T-helper 1 cell treated with Interleukin-12 subunit alpha and Interleukin-12 subunit beta and Interleukin-4 antibody, amounts not matched to agents 30 μg/mL and 1 μg/mL, for 36 hours (primary cell): ENCODE results near the gene CRIP1.

Source experiments
- H3K27ac Mint-ChIP-seq: one replicate; pipeline ENCODE4 v1.8.0; 2021; ENCODE audit warnings: mild to moderate bottlenecking, mixed read lengths
- H3K27me3 Mint-ChIP-seq: one replicate; pipeline ENCODE4 v1.8.0; 2021; ENCODE audit warnings: low read depth, mixed read lengths
- H3K36me3 Mint-ChIP-seq: one replicate; pipeline ENCODE4 v1.8.0; 2021; ENCODE audit warnings: low read depth, mixed read lengths
- H3K4me1 Mint-ChIP-seq: one replicate; pipeline ENCODE4 v1.8.0; 2021; ENCODE audit warnings: low read depth, mixed read lengths
- H3K4me3 Mint-ChIP-seq: one replicate; pipeline ENCODE4 v1.8.0; 2021; ENCODE audit warnings: mild to moderate bottlenecking, moderate library complexity, mixed read lengths
- H3K9me3 Mint-ChIP-seq: one replicate; pipeline ENCODE4 v1.8.0; 2021; ENCODE audit warnings: mixed read lengths

Gene CRIP1

DNA sequence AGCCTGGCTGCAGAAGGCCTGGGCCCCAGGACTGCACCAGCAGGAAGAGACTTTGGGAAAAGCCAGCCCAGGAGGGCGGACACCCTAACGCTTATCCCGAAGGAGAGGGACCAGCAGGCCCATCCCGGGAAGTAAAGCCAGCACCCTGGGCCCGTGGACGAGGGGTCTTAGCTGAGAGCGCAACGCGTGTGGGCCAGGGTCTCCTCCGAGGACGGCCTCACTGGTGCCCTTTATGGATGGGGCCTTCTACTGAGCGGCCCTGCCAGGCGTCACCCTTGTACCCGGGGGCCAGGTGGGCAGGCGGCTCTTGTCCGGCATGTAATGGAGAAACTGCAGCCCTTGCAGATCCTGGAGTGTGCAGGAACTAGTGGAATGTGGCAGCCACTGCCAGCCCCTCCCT is 18.4 kb downstream of the CRIP1 start:
- Mint-ChIP-seq H3K4me3 (no peak overlapping the region), H3K36me3 (no peaks in the 10 kb centered on the region), H3K27me3 (peaks cover 11% of the 10 kb centered on the region), H3K27ac (no peak overlapping the region), H3K4me1 (peaks cover 3% of the 10 kb centered on the region), H3K9me3 (no peaks in the 10 kb centered on the region)

DNA sequence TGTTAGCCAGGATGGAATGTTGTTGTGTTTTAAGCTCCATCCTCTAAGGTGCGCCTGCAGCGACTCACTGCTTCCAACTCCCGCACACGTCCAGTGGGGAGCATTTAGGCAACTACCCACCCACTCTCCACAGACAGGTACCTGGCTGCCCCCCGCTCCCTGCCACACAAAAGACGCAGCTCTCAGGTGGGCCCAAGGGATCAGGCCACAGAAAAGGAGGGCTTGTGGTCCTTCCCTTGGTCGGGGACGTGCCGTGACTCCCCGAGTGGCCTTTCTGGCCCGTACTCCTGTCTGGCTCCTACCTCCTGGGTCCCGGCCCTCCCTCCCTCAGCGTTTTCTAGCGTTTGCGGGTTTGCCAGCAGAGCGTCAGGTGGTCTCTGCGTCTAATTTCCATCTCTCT is 20.6 kb downstream of the CRIP1 start:
- no peaks in the 10 kb centered on the region for H3K9me3 Mint-ChIP-seq
- H3K27ac Mint-ChIP-seq, result no peak overlapping the region
- H3K4me1 Mint-ChIP-seq, result peaks cover 3% of the 10 kb centered on the region
- no peaks in the 10 kb centered on the region for H3K36me3 Mint-ChIP-seq
- H3K4me3 Mint-ChIP-seq, result no peak overlapping the region
- H3K27me3 Mint-ChIP-seq, result peaks cover 15% of the 10 kb centered on the region

DNA sequence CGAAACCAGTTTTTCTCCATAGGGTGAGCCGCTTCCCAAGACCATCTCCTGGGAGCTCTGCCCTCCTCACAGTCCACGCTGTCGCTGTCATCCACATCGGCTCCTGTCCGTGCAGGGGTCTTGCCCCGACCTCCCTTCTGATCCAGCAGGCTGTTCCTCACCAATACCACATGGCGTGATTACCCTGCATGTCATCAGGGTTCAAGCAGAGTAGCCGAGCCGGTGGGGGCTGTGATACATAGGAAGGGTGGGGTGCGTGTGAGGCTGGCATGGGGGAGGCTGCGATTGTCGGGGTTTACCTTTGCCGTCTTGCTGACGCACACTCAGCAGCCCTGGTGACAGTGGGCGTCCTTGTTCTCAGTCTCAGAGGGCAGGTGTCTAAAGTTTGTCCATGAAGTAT is 21.4 kb downstream of the CRIP1 start:
- H3K27me3 Mint-ChIP-seq, result peaks cover 15% of the 10 kb centered on the region
- H3K9me3 Mint-ChIP-seq, result no peaks in the 10 kb centered on the region
- no peak overlapping the region for H3K4me3 Mint-ChIP-seq
- no peak overlapping the region for H3K27ac Mint-ChIP-seq
- H3K4me1 Mint-ChIP-seq, result peaks cover 3% of the 10 kb centered on the region
- H3K36me3 Mint-ChIP-seq, result no peaks in the 10 kb centered on the region

DNA sequence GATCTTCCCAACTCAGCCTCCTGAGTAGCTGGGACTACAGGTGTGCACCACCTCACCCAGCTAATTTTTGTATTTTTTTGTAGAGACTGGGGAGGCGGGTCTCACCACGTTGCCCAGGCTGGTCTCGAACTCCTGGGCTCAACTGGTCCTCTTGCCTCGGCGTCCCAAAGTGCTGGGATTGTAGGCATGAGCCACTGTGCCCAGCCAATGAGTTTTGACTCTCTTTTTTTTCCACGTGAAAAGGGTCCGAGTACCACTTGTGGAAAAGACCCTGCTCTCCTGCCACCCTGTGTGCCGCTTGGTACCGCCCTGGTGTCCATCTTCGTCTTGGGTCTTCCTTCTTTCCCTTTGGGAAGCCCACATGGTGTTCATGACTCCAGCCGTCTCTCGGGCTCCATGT is 21.9 kb downstream of the CRIP1 start:
- Mint-ChIP-seq H3K4me1 (peaks cover 3% of the 10 kb centered on the region), H3K27ac (no peak overlapping the region), H3K27me3 (peaks cover 15% of the 10 kb centered on the region), H3K9me3 (no peaks in the 10 kb centered on the region), H3K36me3 (no peaks in the 10 kb centered on the region), H3K4me3 (no peak overlapping the region)

DNA sequence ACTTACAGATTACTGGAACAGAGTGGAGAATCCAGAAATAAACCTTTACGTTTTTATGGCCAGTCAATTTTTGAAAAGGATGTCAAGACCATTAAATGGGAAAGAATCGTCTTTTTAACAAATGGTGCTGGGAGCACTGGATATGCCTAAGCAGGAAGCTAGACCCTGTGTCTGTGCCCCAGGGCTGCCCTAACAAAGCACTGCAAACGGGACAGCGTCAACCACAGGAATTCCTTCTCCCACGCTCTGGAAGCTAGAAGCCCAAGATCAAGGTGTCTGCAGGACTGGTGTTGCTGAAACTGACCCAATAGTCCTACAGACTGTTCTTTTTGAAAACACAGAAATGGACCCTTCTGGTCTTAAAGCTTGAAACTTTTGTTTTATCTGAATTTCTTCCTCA is 30.4 kb downstream of the CRIP1 start:
- Mint-ChIP-seq H3K36me3 (no peaks in the 10 kb centered on the region), H3K9me3 (peaks cover 3% of the 10 kb centered on the region), H3K27me3 (peaks cover 22% of the 10 kb centered on the region), H3K4me3 (no peak overlapping the region), H3K4me1 (no peaks in the 10 kb centered on the region), H3K27ac (no peak overlapping the region)

DNA sequence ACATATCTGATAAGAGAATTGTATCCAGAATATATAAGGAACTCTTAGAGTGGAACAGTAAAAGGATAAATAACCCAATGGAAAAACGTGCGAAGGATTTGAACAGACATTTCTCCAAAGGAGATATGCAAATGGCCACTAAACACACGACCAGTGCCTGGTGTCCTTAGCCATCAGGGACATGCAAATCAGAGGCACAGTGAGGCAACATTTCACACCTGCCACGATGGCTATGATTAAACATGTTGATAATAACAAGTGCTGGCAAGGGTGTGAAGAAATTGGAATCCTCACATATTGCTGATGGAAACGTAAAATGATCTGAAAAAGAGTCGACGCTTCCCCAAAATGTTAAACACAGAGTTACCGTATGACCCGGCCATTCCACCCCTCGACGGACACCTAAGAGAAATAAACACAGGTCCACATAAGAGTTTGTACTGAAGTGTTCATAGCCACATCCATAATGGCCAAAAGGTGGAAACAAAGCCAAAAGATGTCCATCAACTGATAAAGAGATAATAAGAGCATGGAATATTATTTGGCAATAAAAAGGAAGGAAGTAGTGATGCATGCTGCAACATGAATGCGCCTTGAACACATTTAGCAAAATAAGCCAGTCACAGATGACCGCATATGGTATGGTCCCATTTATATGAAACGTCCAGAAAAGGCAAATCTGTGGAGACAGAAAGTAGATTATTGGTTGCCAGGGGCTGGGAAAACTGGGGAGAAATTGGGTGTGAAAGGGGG is 33.4 kb downstream of the CRIP1 start:
- H3K4me3 Mint-ChIP-seq, result no peak overlapping the region
- no peaks in the 10 kb centered on the region for H3K36me3 Mint-ChIP-seq
- H3K4me1 Mint-ChIP-seq, result peaks cover 1% of the 10 kb centered on the region
- H3K27me3 Mint-ChIP-seq, result peaks cover 44% of the 10 kb centered on the region
- peaks cover 3% of the 10 kb centered on the region for H3K9me3 Mint-ChIP-seq
- no peak overlapping the region for H3K27ac Mint-ChIP-seq

DNA sequence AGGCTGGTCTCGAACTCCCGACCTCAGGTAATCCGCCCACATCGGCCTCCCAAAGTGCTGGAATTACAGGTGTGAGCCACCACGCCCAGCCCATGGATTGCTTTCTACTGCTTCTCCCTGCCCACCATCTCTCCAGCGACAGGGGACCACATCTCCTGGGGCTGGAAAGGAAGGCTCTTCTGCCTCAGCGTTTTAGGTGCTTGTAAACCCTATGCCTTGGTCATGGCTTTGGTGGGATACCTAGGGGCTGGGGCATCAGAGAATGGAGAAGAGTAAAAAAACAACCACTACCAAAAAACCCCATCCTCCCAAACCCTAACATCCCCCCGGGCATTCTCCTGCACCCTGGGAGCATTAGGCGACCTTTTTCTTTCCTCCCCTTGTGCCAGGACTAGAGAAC is 38.6 kb downstream of the CRIP1 start:
- peak overlapping the region; percentile 61 for H3K4me3 Mint-ChIP-seq
- H3K9me3 Mint-ChIP-seq, result no peaks in the 10 kb centered on the region
- H3K36me3 Mint-ChIP-seq, result peaks cover 2% of the 10 kb centered on the region
- H3K27ac Mint-ChIP-seq, result no peak overlapping the region
- peaks cover 10% of the 10 kb centered on the region for H3K4me1 Mint-ChIP-seq
- peaks cover 38% of the 10 kb centered on the region for H3K27me3 Mint-ChIP-seq

DNA sequence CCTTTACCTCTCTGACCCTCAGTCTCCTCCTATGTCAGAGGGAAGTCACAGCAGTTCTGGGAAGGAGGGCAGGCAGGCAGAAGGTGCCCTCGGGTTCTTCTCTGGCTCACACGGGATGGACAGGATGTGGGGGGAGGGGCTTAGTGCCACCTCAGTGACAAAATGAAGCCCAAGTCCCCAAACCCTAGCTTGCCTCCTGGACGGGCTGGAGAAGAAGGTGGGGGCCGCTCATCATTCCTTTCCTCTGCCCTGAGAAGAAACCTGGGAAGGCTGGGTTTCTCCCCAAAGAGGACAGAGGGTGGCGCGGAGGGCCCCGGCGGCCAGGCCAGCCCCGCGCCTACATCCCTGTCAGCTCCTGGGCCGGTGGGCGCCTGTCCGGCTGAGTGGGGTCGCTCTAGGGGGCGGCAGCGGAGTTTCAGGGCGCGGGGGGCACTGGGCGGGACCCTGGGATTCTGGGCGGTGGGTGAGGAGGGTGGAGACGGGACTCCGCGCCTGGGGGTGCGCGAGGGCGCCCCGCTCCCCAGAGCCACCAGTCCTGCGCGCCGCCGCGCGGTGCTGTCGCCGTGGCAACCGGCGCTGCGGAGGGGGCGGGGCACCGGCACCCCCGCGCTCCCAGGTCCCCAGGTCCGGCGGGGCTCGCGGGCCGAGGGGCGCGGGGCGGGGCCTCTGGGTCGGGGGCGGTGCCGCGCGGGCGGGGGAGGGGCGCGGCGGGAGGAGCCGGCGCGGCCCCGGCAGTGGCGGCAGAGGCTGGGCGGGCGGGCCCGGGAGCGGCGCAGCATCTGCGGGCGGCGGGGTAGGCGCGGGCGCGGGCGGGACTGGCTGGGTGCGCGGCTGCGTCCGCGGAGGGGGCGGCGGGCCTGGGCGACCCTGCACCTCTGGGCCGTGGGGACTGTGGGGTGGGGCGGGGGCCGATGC is 39.4 kb downstream of the CRIP1 start, which contains the start of gene TMEM121:
TMEM121 (plus strand) TSS at position 723 of the 915 bp plus-strand sequence. CDS start 2,252 bp downstream, outside the sequence.
- Mint-ChIP-seq H3K36me3 (peaks cover 2% of the 10 kb centered on the region), H3K4me3 (peak within 1 kb of the TSS; percentile 68), H3K27me3 (peaks cover 38% of the 10 kb centered on the region), H3K4me1 (peaks cover 10% of the 10 kb centered on the region), H3K9me3 (no peaks in the 10 kb centered on the region), H3K27ac (no peak within 1 kb of the TSS)

DNA sequence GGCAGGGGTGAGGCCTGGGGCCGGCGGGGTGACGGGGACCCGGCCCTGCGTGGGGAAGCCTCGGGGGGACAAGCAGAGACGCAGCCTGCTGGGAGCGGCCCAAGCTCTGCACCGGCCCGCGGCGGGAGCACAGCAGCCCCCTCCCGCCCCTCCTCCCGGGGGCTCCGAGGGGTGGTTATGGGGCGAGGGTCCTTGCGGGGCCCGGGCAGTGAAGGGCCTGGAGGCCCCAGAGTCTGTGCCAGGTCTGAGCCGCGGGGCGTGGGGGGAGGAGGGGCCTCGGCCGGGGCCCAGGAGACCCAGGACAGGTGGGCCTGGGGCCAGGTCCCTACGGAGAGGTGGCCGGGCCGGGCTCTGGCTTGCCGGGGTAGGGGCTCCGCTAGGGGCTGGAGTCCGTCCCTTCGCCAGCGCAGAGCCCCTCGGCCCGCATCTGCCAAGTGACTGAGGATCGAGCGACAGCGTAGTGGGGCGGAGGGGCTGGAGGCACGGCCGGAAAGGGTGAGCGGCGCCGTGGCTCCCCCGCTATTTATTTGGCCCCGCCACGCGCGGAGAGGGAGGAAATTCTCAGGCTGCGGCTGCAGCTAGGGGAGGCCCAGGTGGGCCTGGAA is 40.2 kb downstream of the CRIP1 start:
- peak overlapping the region; percentile 68 for H3K4me3 Mint-ChIP-seq
- no peaks in the 10 kb centered on the region for H3K9me3 Mint-ChIP-seq
- no peak overlapping the region for H3K27ac Mint-ChIP-seq

DNA sequence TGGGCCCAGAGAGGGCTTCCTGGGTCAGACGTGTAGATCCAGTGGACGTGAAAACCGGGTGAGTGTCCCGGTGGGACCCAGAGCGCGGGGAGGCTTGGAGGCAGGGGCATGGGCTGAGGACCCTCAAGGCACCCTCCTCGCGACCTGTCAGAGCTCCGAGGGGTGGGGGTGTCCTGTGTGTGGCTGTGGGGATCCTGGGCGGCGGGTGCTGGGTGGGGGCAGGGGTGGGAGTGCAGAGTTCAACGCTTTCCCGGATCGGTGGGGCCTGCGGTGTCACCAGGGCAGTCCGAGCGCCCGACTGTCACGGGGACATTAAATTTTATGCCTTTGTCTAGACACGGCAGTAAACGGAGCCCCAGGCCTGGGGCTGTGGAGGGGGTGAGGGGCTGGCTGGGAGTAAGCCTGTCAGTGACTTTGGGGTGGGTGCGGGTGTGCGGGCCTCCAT is 40.7 kb downstream of the CRIP1 start:
- H3K4me3 Mint-ChIP-seq, result peak overlapping the region; percentile 68
- H3K9me3 Mint-ChIP-seq, result no peaks in the 10 kb centered on the region
- H3K4me1 Mint-ChIP-seq, result peaks cover 10% of the 10 kb centered on the region
- H3K27me3 Mint-ChIP-seq, result peaks cover 38% of the 10 kb centered on the region
- H3K27ac Mint-ChIP-seq, result no peak overlapping the region
- H3K36me3 Mint-ChIP-seq, result peaks cover 2% of the 10 kb centered on the region

More for the DNA sequence above, 40.2 kb downstream of the CRIP1 start:
- Mint-ChIP-seq H3K4me1 (peaks cover 10% of the 10 kb centered on the region), H3K36me3 (peaks cover 2% of the 10 kb centered on the region), H3K27me3 (peaks cover 38% of the 10 kb centered on the region)

DNA sequence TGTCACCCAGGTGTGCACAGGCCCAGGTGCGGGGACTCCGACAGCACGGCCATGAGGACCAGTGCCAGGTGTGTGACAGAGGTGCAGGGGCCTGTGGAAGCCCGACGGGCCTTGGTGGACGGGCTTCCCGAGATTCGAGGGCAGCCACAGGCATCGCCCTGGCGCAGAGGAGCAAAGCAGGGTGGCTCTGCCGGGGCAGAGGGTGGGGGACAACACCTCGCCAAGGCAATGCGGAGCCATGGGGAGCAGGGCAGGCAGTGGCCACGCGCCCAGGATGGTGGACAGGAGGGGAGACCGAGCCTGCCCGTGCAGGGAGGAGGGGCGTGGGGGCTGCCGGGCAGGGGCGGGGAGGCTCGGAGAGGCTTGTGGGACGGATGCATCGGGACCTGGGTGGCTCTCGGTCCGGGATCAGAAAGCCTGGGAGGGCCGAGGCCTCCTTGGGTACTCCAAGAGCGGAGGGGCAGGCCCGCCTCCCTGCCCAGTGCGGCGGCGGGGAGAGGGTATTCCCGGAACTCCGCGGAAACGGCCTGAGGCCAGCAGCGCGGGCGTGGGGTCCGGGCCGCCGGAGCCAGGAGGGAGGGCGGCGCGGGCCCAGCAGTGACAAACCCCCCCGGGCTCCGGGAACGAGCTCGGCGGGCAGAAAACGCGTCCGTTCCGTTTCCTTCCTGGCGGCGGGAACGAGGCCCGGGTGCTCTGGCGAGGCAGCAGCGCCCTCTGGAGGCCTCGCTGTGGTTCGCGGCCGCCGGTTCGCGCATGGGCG is 41.3 kb downstream of the CRIP1 start:
- Mint-ChIP-seq H3K4me3 (peak overlapping the region; percentile 68), H3K36me3 (peaks cover 2% of the 10 kb centered on the region), H3K4me1 (peaks cover 10% of the 10 kb centered on the region), H3K27me3 (peaks cover 35% of the 10 kb centered on the region), H3K27ac (no peak overlapping the region), H3K9me3 (no peaks in the 10 kb centered on the region)

DNA sequence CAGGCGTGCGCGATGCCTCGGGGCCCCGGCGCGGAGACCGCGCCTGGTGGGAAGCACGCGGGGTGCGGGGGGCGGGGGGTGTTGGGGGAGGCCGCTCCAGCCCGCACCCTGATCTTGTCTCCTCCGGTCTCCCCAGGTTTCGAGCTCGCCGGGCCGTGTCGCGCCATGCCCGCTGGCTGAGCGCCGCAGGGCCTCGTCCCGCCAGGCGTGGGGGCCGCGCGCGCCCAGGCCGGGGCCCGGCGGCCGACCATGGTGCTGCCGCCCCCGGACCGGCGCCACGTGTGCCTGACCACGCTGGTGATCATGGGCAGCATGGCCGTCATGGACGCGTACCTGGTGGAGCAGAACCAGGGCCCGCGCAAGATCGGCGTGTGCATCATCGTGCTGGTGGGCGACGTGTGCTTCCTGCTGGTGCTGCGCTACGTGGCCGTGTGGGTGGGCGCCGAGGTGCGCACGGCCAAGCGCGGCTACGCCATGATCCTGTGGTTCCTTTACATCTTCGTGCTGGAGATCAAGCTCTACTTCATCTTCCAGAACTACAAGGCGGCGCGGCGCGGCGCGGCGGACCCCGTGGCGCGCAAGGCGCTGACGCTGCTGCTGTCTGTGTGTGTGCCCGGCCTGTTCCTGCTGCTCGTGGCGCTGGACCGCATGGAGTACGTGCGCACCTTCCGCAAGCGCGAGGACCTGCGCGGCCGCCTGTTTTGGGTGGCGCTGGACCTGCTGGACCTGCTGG is 42.1 kb downstream of the CRIP1 start:
- Mint-ChIP-seq H3K27me3 (peaks cover 27% of the 10 kb centered on the region), H3K9me3 (no peaks in the 10 kb centered on the region), H3K36me3 (peaks cover 2% of the 10 kb centered on the region), H3K27ac (peak overlapping the region; percentile 62), H3K4me1 (peaks cover 10% of the 10 kb centered on the region), H3K4me3 (peak overlapping the region; percentile 72)

DNA sequence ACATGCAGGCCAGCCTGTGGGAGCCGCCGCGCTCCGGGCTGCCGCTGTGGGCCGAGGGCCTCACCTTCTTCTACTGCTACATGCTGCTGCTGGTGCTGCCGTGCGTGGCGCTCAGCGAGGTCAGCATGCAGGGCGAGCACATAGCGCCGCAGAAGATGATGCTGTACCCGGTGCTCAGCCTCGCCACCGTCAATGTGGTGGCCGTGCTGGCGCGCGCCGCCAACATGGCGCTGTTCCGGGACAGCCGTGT is 42.6 kb downstream of the CRIP1 start:
- Mint-ChIP-seq H3K36me3 (peaks cover 2% of the 10 kb centered on the region), H3K4me3 (peak overlapping the region; percentile 72), H3K27me3 (peaks cover 27% of the 10 kb centered on the region), H3K4me1 (peaks cover 10% of the 10 kb centered on the region), H3K27ac (peak overlapping the region; percentile 62), H3K9me3 (no peaks in the 10 kb centered on the region)
